Measurements from ENCODE around the gene VARS1.
"Not testable (repeated sequence)": the region's sequence is repeated elsewhere in the genome, so short reads cannot be mapped to it uniquely, and the experiment has no call there.

The VARS1 gene

DNA sequence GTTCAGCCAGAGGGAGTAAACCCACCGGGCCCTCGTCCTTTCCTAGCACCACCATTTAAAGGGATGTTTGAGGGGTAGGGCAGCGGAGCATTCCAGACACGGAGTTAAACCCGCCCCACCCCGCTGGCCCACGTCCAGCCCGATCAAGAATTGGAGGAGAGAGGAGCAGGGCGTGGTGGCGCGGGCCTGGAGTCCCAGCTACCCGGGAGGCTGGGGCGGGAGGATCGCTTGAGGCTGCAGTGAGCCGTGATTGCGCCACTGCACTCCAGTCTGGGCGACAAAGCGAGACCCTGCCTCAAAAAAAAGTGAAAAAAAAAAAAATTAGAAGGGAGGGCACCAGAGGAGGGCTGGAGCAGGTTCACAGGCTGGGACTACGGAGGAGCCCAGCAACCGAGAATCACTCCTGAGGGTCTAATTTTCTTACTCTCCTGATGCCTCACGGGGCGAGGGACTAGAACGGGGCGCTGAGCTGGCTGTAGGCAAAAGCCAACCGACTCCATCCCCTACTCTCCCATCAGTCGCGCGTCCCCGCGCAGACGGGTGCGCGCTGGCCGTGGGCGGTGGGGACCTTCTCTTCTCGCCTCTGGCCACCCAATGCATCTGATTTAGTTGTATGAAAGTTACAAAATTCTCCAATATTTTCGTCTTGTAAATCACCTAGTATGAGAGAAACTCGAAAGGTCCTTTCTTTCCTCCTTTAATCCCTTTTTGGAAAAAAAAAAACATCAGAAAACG lies 25.9 kb upstream of the VARS1 start:
- peak; percentile 77 for DNase-seq

GRCh38 chr6:31820399-31820798 lies 24.8 kb upstream of the VARS1 start:
- not testable (repeated sequence) for DNase-seq

- DNase-seq, result no peak
These were observed 24.3 kb upstream of the VARS1 start for GRCh38 chr6:31819871-31820299.

- DNase-seq, result not testable (repeated sequence)
These were observed 22.5 kb upstream of the VARS1 start for GRCh38 chr6:31817929-31818511.

DNA sequence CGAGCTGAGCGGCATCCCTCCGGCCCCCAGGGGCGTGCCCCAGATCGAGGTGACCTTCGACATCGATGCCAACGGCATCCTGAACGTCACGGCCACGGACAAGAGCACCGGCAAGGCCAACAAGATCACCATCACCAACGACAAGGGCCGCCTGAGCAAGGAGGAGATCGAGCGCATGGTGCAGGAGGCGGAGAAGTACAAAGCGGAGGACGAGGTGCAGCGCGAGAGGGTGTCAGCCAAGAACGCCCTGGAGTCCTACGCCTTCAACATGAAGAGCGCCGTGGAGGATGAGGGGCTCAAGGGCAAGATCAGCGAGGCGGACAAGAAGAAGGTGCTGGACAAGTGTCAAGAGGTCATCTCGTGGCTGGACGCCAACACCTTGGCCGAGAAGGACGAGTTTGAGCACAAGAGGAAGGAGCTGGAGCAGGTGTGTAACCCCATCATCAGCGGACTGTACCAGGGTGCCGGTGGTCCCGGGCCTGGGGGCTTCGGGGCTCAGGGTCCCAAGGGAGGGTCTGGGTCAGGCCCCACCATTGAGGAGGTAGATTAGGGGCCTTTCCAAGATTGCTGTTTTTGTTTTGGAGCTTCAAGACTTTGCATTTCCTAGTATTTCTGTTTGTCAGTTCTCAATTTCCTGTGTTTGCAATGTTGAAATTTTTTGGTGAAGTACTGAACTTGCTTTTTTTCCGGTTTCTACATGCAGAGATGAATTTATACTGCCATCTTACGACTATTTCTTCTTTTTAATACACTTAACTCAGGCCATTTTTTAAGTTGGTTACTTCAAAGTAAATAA lies 21.8 kb upstream of the VARS1 start:
- DNase-seq, result not testable (repeated sequence)

GRCh38 chr6:31815025-31815838 lies 19.7 kb upstream of the VARS1 start, which contains the start of the genes HSPA1A and HSPA1L:
Gene HSPA1A, plus strand, starts transcription at chr6:31815543. Its CDS starts 214 bp downstream, at chr6:31815757.
Gene HSPA1L, minus strand, starts transcription at chr6:31815283. Its CDS starts 3,311 bp downstream, at chr6:31811972.
- peak; percentile 66 for DNase-seq

- DNase-seq, result peak; percentile 70
These were observed 19.1 kb upstream of the VARS1 start for GRCh38 chr6:31814677-31815024.

DNA sequence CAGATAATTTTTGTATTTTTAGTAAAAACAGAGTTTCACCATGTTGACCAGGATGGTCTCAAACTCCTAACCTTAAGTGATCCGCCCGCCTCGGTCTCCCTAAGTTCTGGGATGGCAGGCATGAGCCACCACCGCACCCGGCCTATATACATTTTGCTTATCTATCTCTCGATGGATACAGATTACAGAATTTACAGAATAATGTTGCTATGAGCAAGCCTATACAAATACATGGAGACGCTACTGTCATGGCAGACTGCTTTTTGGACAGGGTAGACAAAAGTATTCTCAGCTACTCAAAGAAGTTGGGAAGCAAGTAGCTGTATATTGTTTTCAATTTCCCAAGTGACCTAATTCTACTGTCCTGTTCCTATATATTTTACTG lies 17.9 kb upstream of the VARS1 start:
- no peak for DNase-seq

DNA sequence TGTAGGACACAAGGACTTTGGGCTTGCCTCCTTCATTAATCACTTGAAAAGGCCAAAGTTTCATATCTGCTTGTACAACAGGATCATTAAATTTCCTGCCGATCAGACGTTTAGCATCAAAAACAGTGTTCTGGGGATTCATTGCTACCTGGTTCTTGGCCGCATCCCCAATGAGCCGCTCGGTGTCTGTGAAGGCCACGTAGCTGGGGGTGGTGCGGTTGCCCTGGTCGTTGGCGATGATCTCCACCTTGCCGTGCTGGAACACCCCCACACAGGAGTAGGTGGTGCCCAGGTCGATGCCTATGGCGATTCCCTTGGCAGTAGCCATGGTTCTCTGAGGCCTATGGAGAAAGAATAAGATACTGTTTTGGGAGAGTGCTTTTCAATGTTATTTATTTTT lies 16.1 kb upstream of the VARS1 start:
- no peak for DNase-seq

DNA sequence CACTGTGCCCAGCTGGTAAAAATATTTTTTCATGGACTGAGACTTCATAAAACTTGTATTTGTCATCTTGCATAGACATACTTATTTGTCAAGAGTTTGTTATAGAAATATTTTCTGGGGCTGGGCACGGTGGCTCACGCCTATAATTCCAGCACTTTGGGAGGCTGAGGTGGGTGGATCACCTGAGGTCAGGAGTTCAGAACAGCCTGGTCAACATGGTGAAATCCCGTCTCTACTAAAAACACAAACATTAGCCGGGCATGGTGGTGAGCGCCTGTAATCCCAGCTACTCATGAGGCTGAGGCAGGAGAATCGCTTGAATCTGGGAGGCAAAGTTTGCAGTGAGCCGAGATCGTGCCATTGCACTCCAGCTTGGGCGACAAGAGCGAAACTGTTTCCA lies 13.0 kb upstream of the VARS1 start:
- DNase-seq, result not testable (repeated sequence)

- peak; percentile 96 for DNase-seq
These were observed 11.1 kb upstream of the VARS1 start, which contains the start of gene LSM2 for GRCh38 chr6:31806470-31807272. Gene LSM2, minus strand, starts transcription at chr6:31806966. Its CDS starts 209 bp downstream, at chr6:31806757.

GRCh38 chr6:31805939-31806469 lies 10.5 kb upstream of the VARS1 start:
- no peak for DNase-seq

DNA sequence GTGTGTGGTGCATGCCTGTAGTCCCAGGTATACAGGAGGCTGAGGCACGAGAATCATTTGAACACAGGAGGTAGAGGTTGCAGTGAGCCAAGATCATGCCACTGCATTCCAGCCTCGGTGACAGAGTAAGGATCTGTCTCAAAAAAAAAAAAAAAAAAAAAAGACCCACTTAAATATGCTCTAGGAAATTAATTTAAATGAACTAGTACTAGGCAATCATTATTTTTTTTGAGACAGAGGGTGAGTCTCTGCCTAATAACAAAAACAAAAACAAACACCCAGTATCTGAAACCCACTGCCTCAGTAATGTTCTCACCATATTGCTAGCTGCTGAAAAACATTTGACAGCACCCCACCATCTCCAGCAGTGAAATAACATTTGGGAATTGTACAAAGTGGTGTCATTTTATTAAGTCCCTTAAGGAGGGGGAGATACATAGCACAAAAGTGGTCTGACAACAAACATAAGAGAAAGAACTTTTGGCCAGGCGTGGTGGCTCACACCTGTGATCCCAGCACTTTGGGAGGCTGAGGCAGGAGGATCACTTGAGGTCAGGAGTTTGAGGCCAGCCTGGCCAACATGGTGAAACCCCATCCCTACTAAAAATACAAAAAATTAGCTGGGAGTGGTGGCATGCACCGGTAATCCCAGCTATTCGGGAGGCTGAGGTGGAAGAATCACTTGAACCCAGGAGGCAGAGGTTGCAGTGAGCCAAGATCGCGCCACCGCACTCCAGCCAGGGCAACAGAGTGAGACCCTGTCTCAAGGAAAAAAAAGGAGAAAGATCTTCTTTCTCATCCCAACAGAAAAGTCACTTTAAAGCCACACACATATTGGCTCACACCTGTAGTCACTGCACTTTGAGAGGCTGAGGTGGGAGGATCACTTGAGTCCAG lies 5.7 kb upstream of the VARS1 start:
- not testable (repeated sequence) for DNase-seq

- DNase-seq, result no peak
These were observed 4.2 kb upstream of the VARS1 start for GRCh38 chr6:31799781-31800180.

DNA sequence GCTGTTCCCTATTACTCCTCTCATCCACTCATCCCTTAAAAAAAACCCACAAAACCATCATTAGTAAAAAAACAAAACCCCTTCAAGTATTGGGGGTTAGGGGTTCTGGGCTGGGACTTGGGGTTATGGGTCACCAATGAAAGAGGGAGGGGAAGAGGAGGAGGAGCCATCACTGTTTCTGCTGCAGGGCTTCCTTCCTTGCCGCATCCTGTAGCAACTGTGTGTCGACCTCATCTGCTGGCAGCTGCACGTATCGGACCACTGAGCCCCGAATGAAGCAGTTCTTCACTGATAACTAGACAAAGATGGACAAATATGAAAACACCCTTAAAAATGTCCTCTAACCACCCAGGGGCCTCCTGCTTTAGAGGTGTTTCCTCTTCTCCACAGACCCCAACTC lies 2.0 kb upstream of the VARS1 start:
- DNase-seq, result peak; percentile 16

DNA sequence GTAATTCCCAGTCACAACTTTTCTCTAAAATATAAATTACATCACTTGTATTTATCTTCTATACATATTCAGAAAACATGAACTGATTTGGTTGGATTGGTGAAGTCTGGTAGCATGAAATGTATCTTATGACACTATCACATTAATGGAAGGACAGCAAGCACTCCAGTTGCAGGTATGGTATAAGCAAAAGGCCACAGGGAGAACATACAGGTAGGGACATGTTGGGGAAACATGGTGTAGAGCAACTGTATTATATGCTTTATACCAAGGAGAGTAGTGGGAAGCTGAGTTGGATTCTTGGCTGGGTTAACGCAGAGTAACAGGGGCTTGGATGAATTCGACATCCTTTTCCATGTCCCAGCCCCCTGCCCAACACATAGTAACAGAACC lies 1.4 kb upstream of the VARS1 start:
- DNase-seq, result no peak

GRCh38 chr6:31794866-31795615 lies 511 bp downstream of the VARS1 start:
- DNase-seq, result no peak

- DNase-seq, result no peak
These were observed 1.2 kb downstream of the VARS1 start for GRCh38 chr6:31794294-31794865.

DNA sequence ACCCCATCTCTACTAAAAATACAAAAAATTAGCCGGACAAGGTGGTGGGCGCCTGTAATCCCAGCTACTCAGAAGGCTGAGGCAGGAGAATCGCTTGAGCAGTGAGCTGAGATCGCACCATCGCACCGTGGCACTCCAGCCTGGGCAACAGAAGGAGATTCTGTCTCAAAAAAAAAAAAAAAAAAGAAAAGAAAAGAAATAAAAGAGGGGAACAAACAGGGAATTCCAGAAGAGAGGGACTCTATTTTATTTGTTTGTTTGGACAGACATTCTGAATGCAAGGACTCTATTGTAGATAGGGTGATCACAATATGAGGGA lies 1.7 kb downstream of the VARS1 start:
- DNase-seq, result not testable (repeated sequence)
